NCI-H2171 (cell line): Measurements from ENCODE around the gene EARS2.
"Not testable (repeated sequence)": the region's sequence is repeated elsewhere in the genome, so short reads cannot be mapped to it uniquely, and the experiment has no call there.

Source experiments
- DNase-seq: peaks from one replicate; lab custom pipeline; 2025; lab: John Stamatoyannopoulos, UW

EARS2 gene

GRCh38 chr16:23505671-23506605, 51.2 kb downstream of the EARS2 start:
- DNase-seq, result no peak

- DNase-seq, result peak; percentile 24
These were observed 51.9 kb downstream of the EARS2 start for GRCh38 chr16:23505180-23505665.

GRCh38 chr16:23504453-23505179, 52.5 kb downstream of the EARS2 start:
- DNase-seq, result peak; percentile 61

- DNase-seq, result no peak
These were observed 53.1 kb downstream of the EARS2 start for GRCh38 chr16:23504076-23504452.

- DNase-seq, result peak; percentile 3
These were observed 54.7 kb downstream of the EARS2 start for GRCh38 chr16:23502466-23502865.

- no peak for DNase-seq
These were observed 55.9 kb downstream of the EARS2 start for GRCh38 chr16:23501291-23501690.

GRCh38 chr16:23500862-23501225, 56.3 kb downstream of the EARS2 start:
- DNase-seq, result no peak

GRCh38 chr16:23500212-23500861, 56.8 kb downstream of the EARS2 start:
- DNase-seq, result no peak

- DNase-seq, result no peak
These were observed 57.3 kb downstream of the EARS2 start for GRCh38 chr16:23499801-23500200.

GRCh38 chr16:23498863-23499262, 58.3 kb downstream of the EARS2 start:
- no peak for DNase-seq

GRCh38 chr16:23497543-23497868, 59.6 kb downstream of the EARS2 start:
- DNase-seq, result no peak

GRCh38 chr16:23496821-23497542, 60.2 kb downstream of the EARS2 start:
- no peak for DNase-seq

GRCh38 chr16:23495671-23496070, 61.5 kb downstream of the EARS2 start:
- no peak for DNase-seq

GRCh38 chr16:23494188-23494587, 63.0 kb downstream of the EARS2 start:
- no peak for DNase-seq

- DNase-seq, result no peak
These were observed 65.4 kb downstream of the EARS2 start for GRCh38 chr16:23491490-23492391.

- no peak for DNase-seq
These were observed 70.7 kb downstream of the EARS2 start for GRCh38 chr16:23486480-23486879.

GRCh38 chr16:23485841-23486240, 71.3 kb downstream of the EARS2 start:
- no peak for DNase-seq

GRCh38 chr16:23485257-23485614, 71.9 kb downstream of the EARS2 start:
- no peak for DNase-seq

- no peak for DNase-seq
These were observed 72.5 kb downstream of the EARS2 start for GRCh38 chr16:23484510-23485256.

GRCh38 chr16:23483492-23483891, 73.7 kb downstream of the EARS2 start:
- DNase-seq, result not testable (repeated sequence)
